ENCODE results near the gene MYBPC3.

GRCh38 chr11:47374720-47375019, 22.2 kb upstream of the MYBPC3 start:
- TF ChIP-seq GATA3 (IDR thresholded peaks at IDR 0.05; ENCODE audit: low read depth, low read length), result no peak
- no peak for TF ChIP-seq GATA2 (IDR thresholded peaks at IDR 0.05; ENCODE audit: low read depth, low read length)

All from SH-SY5Y (cell line).